Caco-2 (cell line): Measurements from ENCODE around the gene ADM2. TPM values are rescaled to one million over a fixed set of nuclear protein-coding genes. Genes with fewer than 3 reads are reported as not detected.
"Not testable (repeated sequence)": the region's sequence is repeated elsewhere in the genome, so short reads cannot be mapped to it uniquely, and the experiment has no call there.

ENCODE experiments used
- Bru-seq: library from RNA; stranded (reverse); fragments of 400-500 nt; gene quantifications from one replicate; lab custom pipeline; 2021; lab: Mats Ljungman, UMichigan
- BruChase-seq, 2 experiments: library from RNA; stranded (reverse); fragments of 400-500 nt; gene quantifications; one replicate each; lab custom pipeline; 2021; lab: Mats Ljungman, UMichigan
- BruUV-seq: library from RNA; stranded (reverse); fragments of 400-500 nt; replicated peaks from 2 replicates; lab custom pipeline; 2021; lab: Mats Ljungman, UMichigan
- CTCF ChIA-PET: fragments of 300-600 bp; sonication (Branson Sonifier 250); formaldehyde crosslinking; loops from one replicate; lab custom pipeline; 2022; ENCODE audit warnings: antibody characterized with exemption; lab: Charles Lee
- POLR2A ChIA-PET: fragments of 300-600 bp; sonication (Branson Sonifier 250); formaldehyde crosslinking; loops from one replicate; lab custom pipeline; 2022; ENCODE audit warnings: antibody characterized with exemption; lab: Charles Lee
- DNase-seq, 2 experiments: peaks; one replicate each; pipeline versions ENCODE4 v3.0.0 to v3.0.0-alpha.2; 2020 to 2022
- H3K27me3 ChIP-seq: replicated peaks from 2 replicates; pipeline ENCODE4 v1.6.0; 2011; ENCODE audit warnings: low read length; ENCODE audit not compliant: control insufficient read depth, insufficient read depth
- H3K36me3 ChIP-seq: 2 replicates; pipeline ENCODE4 v1.5.1; 2011; ENCODE audit warnings: low read length; ENCODE audit not compliant: control insufficient read depth, insufficient read depth
- H3K4me1 ChIP-seq: fragments of 250-450 bp; sonication (Bioruptor Pico); 2 replicates; pipeline ENCODE4 v1.5.1; 2020; ENCODE audit warnings: mild to moderate bottlenecking
- H3K4me3 ChIP-seq: 2 replicates; pipeline ENCODE4 v1.5.1; 2011; ENCODE audit warnings: low read depth, mild to moderate bottlenecking, control low read depth, low read length
- H3K9me3 ChIP-seq: fragments of 250-450 bp; sonication (Bioruptor Pico); 2 replicates; pipeline ENCODE4 v1.5.1; 2020; ENCODE audit warnings: mild to moderate bottlenecking, moderate library complexity
- H3K27ac Mint-ChIP-seq: one replicate; pipeline ENCODE4 v1.8.0; 2022; ENCODE audit warnings: mixed read lengths; ENCODE audit not compliant: unreplicated experiment
- H3K27me3 Mint-ChIP-seq: one replicate; pipeline ENCODE4 v1.8.0; 2022; ENCODE audit warnings: mixed read lengths; ENCODE audit not compliant: insufficient read depth, unreplicated experiment
- H3K36me3 Mint-ChIP-seq: one replicate; pipeline ENCODE4 v1.8.0; 2022; ENCODE audit warnings: mild to moderate bottlenecking, mixed read lengths; ENCODE audit not compliant: insufficient read depth, unreplicated experiment
- H3K4me1 Mint-ChIP-seq: one replicate; pipeline ENCODE4 v1.8.0; 2022; ENCODE audit warnings: low read depth, mixed read lengths; ENCODE audit not compliant: unreplicated experiment
- H3K4me3 Mint-ChIP-seq: one replicate; pipeline ENCODE4 v1.8.0; 2022; ENCODE audit warnings: mild to moderate bottlenecking, moderate library complexity, mixed read lengths; ENCODE audit not compliant: unreplicated experiment
- H3K9me3 Mint-ChIP-seq: one replicate; pipeline ENCODE4 v1.8.0; 2022; ENCODE audit warnings: mixed read lengths; ENCODE audit not compliant: unreplicated experiment
- intact Hi-C: fragments of 100-400 bp; cut with micrococcal nuclease; formaldehyde crosslinking; loops from one replicate; pipeline ENCODE4 v1.10.0; 2022; ENCODE audit not compliant: unreplicated experiment
- long read RNA-seq: library from polyadenylated mRNA; stranded (forward); transcript quantifications from one replicate; pipeline ENCODE4 v2.0.0, GENCODE V29; 2022
- total RNA-seq: library from RNA; stranded (reverse); gene quantifications from 2 replicates; pipeline ENCODE4 v1.2.3, GENCODE V29; 2022
- TF ChIP-seq, protein P1 (sequence below), 2 experiments: fragments of 200-600 bp in 1 of 2; IDR thresholded peaks; 1 replicate in 1 of 2; 2 replicates in 1 of 2; pipeline versions ENCODE4 v1.5.1 to v1.8.0; 2011 to 2022; ENCODE audit warnings: antibody characterized with exemption in 1 of 2, control low read depth in 1 of 2, inconsistent platforms in 1 of 2, low read depth in 1 of 2, low read length in 1 of 2, mild to moderate bottlenecking in 1 of 2, moderate library complexity in 1 of 2; ENCODE audit not compliant: insufficient read depth in 1 of 2, severe bottlenecking in 1 of 2, unreplicated experiment in 1 of 2

The ADM2 gene
- total RNA-seq: 28.8 and 30.5 TPM in 2 replicates
- Bru-seq, nascent RNA: percentile 68 among the genes with signal in this experiment
- percentile 82 among the genes with signal in this experiment for BruChase-seq, experiment 1, labeled RNA remaining after a 2-hour chase
- percentile 83 among the genes with signal in this experiment for BruChase-seq, experiment 2, labeled RNA remaining after a 6-hour chase
- long read RNA-seq, full-length matches to known transcripts: 16 of 42 reads
- long read RNA-seq, partial matches to known transcripts: 26 of 42 reads
- long read RNA-seq, other reads (novel, unspliced or antisense): 0 of 42 reads

DNA sequence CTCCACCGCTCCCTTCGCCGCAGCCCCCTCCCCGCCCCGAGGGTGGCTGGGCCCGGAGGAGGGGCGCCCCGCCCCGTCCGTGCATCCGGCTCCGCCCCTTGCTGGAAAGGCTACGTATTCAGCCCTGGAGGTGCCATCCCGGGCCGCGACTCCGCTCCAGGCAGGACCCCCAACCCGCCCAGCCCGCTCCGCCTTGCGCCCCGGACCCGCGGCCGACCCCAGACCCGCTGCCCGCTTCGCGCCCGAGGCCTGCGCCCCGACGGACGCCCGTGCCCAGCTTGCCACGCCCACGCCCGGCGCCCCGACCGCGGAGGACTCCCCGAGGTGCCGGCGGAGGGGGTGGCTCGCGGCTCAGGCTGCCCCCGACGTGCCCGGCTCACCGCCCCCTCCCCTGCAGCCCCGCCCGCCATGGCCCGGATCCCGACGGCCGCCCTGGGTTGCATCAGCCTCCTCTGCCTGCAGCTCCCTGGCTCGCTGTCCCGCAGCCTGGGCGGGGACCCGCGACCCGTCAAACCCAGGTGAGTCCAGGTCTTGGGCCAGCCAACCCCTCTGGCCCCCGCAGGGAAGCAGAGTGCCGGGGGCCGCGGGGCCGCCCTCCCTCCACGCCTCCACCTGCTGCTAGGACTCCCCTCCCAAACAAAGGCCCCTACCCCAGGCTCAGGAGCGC, at the start of gene ADM2:
TSS of gene ADM2 (plus strand) at position 104 of the 667 bp plus-strand sequence. CDS start at position 409, 305 bp downstream.
- Mint-ChIP-seq H3K9me3 (no peaks in the 10 kb centered on the region), H3K27ac (peak within 1 kb of the TSS; percentile 64), H3K36me3 (peaks cover 22% of the 10 kb centered on the region), H3K27me3 (no peaks in the 10 kb centered on the region), H3K4me1 (peaks cover 20% of the 10 kb centered on the region), H3K4me3 (peak within 1 kb of the TSS; percentile 77)
- H3K36me3 ChIP-seq: no peaks in the 10 kb centered on the region
- H3K27me3 ChIP-seq: no peaks in the 10 kb centered on the region
- POLR2A ChIA-PET: interaction anchor here (0.8 kb wide), 1 partner anchor 44 kb away, joined by 4 read pairs; the partner anchor contains the start of gene SCO2
- intact Hi-C loops: no loop called here
- H3K4me3 ChIP-seq: peak within 1 kb of the TSS; percentile 58
- DNase-seq: peak in 1 of 2 experiments; percentile 80
- no peaks in the 10 kb centered on the region for H3K9me3 ChIP-seq
- BruUV-seq: no TSS peak
- H3K4me1 ChIP-seq: peaks cover 15% of the 10 kb centered on the region
- CTCF ChIA-PET: interaction anchor here (0.5 to 0.8 kb wide), 2 partner anchors 17 to 230 kb away, joined by 3 to 4 read pairs; no protein-coding TSS in a partner anchor
- TF ChIP-seq, protein P1, sequence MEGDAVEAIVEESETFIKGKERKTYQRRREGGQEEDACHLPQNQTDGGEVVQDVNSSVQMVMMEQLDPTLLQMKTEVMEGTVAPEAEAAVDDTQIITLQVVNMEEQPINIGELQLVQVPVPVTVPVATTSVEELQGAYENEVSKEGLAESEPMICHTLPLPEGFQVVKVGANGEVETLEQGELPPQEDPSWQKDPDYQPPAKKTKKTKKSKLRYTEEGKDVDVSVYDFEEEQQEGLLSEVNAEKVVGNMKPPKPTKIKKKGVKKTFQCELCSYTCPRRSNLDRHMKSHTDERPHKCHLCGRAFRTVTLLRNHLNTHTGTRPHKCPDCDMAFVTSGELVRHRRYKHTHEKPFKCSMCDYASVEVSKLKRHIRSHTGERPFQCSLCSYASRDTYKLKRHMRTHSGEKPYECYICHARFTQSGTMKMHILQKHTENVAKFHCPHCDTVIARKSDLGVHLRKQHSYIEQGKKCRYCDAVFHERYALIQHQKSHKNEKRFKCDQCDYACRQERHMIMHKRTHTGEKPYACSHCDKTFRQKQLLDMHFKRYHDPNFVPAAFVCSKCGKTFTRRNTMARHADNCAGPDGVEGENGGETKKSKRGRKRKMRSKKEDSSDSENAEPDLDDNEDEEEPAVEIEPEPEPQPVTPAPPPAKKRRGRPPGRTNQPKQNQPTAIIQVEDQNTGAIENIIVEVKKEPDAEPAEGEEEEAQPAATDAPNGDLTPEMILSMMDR (IDR thresholded peaks at IDR 0.05; ENCODE audit: insufficient read depth in 1 of 2, low read depth in 1 of 2, low read length in 1 of 2, severe bottlenecking in 1 of 2, unreplicated experiment in 1 of 2): no peak

- H3K4me3 ChIP-seq: no peak overlapping the region
- Mint-ChIP-seq H3K36me3 (peaks cover 53% of the 10 kb centered on the region), H3K27ac (peak overlapping the region; percentile 75), H3K4me1 (no peaks in the 10 kb centered on the region), H3K27me3 (no peaks in the 10 kb centered on the region), H3K9me3 (no peaks in the 10 kb centered on the region), H3K4me3 (no peak overlapping the region)
- BruUV-seq: no TSS peak
- TF ChIP-seq, protein P1 (IDR thresholded peaks at IDR 0.05; ENCODE audit: insufficient read depth in 1 of 2, low read depth in 1 of 2, low read length in 1 of 2, severe bottlenecking in 1 of 2, unreplicated experiment in 1 of 2): no peak
- peaks cover 7% of the 10 kb centered on the region for H3K36me3 ChIP-seq
- H3K4me1 ChIP-seq: no peaks in the 10 kb centered on the region
- H3K9me3 ChIP-seq: no peaks in the 10 kb centered on the region
- DNase-seq: no peak
- ChIA-PET CTCF (no interaction called here), POLR2A (no interaction called here)
- intact Hi-C loops: no loop called here
- H3K27me3 ChIP-seq: no peaks in the 10 kb centered on the region
Measured at GRCh38 chr22:50432131-50432876, 49.0 kb upstream of the ADM2 start.

GRCh38 chr22:50432877-50433510, 48.3 kb upstream of the ADM2 start:
- intact Hi-C loops, CTCF ChIA-PET, H3K36me3 ChIP-seq, H3K9me3 ChIP-seq, DNase-seq, H3K4me3 ChIP-seq, H3K27me3 ChIP-seq, H3K4me3 Mint-ChIP-seq, H3K27me3 Mint-ChIP-seq, H3K27ac Mint-ChIP-seq, POLR2A ChIA-PET, H3K4me1 Mint-ChIP-seq, BruUV-seq, H3K9me3 Mint-ChIP-seq, H3K4me1 ChIP-seq: not testable (repeated sequence)
- peaks cover 47% of the 10 kb centered on the region for H3K36me3 Mint-ChIP-seq
